Esophagus muscularis mucosa (tissue), 3 donors: ENCODE results near the gene TNK1.

Experiments
- CTCF ChIP-seq, 3 experiments: fragments of 200-600 bp in 2 of 3; fragments of 450-650 bp in 1 of 3; sonication (generic) in 2 of 3; IDR thresholded peaks; one replicate each; pipeline ENCODE4 v1.5.1; 2017 to 2019; ENCODE audit warnings: antibody characterized with exemption in 3 of 3, mild to moderate bottlenecking in 2 of 3, moderate library complexity in 1 of 3
- POLR2A ChIP-seq: fragments of 450-650 bp; IDR thresholded peaks from one replicate; pipeline ENCODE4 v1.6.1; 2017; ENCODE audit warnings: antibody characterized with exemption, moderate library complexity, mild to moderate bottlenecking, low read depth

- TF ChIP-seq POLR2A (no peak), CTCF (IDR thresholded peaks at IDR 0.05) (no peak)
Measured at GRCh38 chr17:7396147-7396546, 15.3 kb downstream of the TNK1 start.
